ENCODE measurements around the gene AGPAT2.

DNA sequence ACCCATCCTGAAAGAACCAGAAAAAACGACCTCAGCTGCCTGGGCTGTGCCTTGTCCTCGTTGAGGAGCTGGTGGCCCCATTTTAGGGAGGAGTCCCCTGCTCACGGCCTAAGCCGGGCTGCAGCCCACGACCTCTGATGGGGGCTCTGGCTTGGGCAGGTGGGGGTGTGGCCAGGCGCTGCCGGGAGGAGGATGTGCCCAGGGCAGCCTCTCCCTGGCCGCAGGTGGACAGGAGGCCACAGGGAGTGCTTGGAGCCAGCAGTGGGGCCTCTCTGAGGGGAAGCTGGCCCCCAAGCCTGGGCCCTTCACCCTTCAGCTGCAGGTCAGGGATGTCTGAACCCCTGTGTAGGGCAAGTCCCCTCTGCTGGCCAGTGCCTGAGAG is 27.6 kb upstream of the AGPAT2 start:
- TF ChIP-seq, protein P1, sequence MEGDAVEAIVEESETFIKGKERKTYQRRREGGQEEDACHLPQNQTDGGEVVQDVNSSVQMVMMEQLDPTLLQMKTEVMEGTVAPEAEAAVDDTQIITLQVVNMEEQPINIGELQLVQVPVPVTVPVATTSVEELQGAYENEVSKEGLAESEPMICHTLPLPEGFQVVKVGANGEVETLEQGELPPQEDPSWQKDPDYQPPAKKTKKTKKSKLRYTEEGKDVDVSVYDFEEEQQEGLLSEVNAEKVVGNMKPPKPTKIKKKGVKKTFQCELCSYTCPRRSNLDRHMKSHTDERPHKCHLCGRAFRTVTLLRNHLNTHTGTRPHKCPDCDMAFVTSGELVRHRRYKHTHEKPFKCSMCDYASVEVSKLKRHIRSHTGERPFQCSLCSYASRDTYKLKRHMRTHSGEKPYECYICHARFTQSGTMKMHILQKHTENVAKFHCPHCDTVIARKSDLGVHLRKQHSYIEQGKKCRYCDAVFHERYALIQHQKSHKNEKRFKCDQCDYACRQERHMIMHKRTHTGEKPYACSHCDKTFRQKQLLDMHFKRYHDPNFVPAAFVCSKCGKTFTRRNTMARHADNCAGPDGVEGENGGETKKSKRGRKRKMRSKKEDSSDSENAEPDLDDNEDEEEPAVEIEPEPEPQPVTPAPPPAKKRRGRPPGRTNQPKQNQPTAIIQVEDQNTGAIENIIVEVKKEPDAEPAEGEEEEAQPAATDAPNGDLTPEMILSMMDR (IDR thresholded peaks at IDR 0.05; ENCODE audit: borderline replicate concordance, extremely low read depth, low read length, poor library complexity, severe bottlenecking): no peak
- TF ChIP-seq EZH2 (IDR thresholded peaks at IDR 0.05; ENCODE audit: borderline replicate concordance, low read depth, low read length, severe bottlenecking): no peak

All from DND-41 (cell line).